HG02870 (cell line): Measurements from ENCODE around the gene FOSB.
A peak's percentile ranks its signal among the peaks of the same experiment; 100 is the strongest.
"Not testable (repeated sequence)": the region's sequence is repeated elsewhere in the genome, so short reads cannot be mapped to it uniquely, and the experiment has no call there.

Experiments
- ATAC-seq: cut with Tn5 transposase; IDR thresholded peaks from one replicate; pipeline ENCODE4 v1.9.1; 2021; ENCODE audit warnings: mild to moderate bottlenecking, moderate library complexity; ENCODE audit not compliant: unreplicated experiment

FOSB gene

DNA sequence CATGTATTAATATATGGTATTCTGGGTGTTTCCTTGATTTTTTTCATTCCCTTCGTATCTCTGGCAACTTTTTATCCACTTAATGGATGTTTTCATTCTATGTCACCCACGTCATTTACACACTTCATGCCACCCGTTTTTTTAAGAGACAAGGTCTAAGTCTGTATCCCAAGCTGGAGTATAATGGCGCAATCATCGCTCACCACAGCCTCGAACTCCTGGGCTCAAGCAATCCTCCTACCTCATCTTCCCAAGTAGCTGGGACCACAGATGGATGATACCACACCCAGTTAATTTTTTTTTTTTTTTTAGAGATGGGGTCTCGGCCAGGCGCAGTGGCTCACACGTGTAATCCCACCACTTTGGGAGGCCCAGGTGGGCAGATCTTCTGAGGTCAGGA, 36.1 kb downstream of the FOSB start:
- ATAC-seq: no peak

DNA sequence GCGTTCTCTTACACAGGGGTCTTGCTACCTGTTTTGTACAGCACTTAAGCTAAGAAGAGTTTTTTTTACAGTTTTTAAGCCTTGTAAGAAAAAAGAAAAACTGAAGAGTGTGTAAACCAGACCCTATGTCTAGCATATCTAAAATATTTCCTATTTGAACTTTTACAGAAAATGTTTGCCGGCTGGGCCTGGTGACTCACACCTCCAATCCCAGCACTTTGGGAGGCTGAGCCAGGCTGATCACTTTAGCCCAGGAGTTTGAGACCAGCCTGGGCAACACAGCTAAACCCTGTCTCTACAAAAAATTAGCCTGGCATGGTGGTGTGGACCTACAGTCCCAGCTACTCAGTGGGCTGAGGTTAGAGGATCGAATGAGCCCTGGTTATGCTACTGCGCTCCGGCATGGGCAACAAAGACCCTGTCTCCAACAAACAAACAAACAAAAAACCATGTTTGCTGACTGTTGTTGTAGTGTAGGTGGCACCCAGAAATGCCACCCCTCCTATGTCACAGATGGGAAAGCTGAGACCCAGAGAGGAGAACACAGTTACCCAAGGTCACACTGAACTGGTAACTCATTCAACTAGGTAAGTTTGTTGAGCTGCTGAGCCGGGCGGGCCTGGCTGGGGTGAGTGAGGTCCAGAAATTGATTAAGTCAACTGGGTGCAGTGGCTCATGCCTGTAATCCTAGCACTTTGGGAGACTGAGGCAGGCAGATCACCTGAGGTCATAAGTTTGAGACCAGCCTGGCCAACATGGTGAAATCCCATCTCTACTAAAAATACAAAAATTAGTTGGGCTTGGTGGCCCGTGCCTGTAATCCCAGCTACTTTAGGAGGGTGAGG, 37.6 kb downstream of the FOSB start:
- ATAC-seq: no peak

DNA sequence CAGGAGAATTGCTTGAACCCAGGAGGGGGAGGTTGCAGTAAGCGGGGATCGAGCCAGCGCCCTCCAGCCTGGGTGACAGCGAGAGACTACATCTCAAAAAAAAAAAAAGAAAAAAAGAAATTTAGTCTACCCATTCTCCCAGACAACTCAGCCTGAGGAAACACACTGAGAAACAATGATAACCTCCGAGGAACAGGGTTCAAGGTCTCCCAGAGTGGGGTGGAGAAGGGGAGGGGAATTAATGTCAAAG, 38.1 kb downstream of the FOSB start:
- no peak for ATAC-seq

DNA sequence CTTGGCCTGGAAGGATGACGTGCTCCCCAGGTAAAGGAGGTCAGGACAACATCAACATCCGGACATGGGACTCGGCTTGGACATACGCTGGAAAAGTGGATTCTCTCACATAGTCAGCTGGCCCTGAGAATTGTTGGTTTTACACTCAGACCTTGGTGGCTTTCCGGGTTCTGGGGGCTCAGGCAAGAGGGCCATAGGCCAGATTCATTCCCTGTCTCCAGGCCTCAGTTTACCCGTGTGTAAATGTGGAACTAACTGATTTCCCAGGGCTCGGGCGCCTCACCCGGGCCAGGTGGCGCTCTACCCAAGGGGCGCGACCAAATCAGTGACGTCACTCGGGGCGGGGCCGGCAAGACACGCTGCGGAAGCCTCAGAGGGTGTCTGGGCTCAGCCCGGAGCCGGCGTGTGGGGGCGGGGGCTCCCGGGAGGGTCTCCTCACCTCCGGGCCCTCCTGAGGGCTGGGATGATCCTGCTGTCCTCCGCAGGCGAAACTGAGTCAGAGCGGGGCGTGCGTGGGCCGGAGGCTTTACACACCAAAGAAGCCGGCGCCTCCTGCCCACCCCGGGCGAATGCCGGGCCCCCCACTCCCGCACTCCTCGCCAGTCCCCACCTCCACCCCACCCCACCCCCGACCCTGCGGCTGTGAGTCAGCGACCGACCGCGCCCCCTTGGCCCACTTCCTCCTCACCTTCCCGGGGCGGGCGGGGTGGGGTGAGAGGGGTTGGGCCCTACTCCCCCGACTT, 38.6 kb downstream of the FOSB start:
- peak; percentile 61 for ATAC-seq

DNA sequence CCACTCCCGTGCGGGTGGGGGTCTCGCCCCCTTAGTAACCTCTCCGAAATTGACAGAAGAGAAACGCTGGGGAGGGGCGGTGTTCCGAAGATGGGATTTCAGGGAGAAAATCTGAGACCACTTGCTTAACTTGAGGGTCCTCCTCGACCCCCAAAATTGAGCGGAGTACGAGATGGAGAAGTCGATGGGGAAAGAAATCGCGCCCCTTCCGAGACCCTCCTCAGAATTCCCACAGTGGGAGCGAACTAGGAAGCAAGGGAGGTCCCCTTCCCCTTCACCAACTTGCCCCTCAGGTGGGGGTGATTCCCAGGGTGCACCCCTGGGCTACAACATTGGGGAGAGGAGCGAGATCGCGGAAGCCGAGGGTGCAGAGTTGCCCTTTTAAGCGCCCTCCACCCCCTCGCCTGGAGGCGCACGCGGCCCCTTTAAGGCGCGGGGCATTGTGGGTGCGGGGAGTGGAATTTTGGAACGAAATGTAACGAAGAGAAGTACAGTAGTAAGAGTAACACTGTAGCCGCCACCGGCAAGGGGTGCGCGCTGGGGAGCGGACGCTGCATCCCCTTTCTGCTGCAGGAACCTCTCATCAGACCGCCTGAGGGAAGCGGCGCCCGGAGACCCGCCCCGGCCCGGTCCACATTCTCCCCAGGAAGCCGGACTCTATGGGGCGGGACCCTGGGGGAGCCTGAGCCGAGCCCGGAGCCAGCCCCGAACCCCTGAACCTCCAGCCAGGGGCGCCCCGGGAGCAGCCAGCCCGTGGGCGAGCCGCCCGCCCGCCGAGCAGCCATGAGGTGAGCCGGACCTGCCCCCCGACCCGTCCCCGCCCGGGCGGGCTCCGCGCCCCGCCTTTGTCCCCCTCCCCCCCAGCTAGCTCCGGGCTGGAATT, 39.4 kb downstream of the FOSB start, which contains the start of gene VASP:
Gene VASP (plus strand): TSS at position 491 of the 883 bp plus-strand sequence. CDS start 293 bp downstream, at position 784.
- peak; percentile 56 for ATAC-seq

DNA sequence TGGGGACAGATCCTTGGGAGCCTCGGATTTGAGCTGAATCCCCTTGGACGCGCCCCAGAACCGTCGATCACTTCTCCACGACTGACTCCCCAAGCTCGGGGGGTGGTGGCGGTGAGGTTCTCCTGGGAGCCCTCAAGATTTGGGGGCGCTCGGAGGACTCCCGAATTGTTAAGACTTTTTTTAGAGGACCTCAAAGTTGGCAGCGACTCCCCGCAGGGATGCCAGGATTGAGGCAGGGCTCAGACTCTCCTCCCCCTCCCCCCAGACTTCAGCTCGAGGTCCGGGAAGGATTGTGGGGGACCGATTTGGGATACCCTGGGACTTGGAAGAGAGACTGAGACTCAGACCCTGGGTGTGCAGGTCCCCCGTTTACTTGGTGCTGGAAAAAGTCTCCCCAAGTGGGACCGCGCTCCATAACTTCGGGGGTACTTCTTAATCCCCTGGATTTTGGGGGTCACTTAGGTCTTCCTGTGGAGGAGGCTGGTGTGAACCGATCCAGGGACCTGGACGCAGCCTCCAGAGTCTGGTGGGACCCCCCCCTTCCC, 40.1 kb downstream of the FOSB start:
- no peak for ATAC-seq

DNA sequence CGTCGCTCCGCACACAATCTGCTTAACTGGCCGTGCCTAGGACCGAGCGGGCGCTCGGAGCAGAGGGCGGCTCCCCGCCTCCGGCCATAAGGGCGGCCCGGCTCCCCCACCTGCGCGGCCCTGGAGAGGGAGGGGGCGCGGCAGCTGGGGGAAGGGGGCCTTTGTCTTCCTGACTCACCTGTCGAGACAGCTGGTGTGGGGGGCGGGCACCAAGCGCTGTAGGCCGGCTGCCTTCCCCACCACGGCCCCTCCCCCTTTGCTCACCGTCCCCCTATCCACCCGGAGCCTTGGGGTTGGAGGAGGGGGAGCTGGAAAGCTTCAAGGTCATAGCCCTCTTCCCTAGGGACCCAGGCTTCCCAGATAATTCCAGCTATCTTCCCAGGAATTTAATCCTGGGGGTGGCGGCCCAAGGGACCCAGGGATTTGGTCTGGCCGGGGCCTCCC, 40.6 kb downstream of the FOSB start:
- no peak for ATAC-seq

DNA sequence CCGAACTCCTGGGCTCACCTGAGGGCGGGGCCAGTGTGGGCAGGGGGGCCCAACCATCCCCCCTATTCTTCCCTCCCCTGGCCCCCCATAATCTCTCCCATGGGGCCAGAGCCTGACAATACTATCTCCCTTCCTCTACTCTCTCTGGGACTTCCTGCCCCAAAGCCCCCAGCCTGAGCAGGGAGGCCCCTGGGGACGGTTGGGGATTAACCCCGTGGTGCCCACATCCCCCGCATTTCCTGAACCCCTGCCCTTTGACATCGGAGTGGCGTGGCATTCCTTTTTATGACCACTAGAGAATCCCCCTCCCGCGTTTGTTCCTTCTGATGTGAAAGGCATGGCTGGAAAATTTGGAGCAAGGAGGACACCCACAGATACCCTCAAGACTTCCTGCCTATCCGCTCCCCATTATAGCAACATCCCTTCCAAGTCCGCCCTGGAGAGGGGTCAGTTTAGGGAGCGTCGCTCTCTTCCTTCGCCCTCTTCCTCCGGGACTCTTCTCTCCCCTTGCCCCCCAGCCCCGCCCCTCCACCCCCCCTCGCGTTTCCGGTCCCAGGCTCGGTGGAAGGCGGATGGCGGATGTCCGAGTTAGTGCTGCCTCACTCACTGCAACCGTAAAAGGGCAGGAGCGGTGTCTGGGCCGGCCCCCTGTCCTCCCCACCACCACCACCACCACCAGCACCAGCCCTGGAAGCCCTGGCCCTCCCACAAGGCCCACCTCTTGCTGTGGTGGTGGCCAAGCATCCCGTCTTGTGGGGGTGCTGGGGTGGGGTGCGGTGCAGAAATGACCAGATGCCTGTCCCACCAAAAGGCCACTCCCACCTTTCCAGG, 41.3 kb downstream of the FOSB start:
- ATAC-seq: no peak

DNA sequence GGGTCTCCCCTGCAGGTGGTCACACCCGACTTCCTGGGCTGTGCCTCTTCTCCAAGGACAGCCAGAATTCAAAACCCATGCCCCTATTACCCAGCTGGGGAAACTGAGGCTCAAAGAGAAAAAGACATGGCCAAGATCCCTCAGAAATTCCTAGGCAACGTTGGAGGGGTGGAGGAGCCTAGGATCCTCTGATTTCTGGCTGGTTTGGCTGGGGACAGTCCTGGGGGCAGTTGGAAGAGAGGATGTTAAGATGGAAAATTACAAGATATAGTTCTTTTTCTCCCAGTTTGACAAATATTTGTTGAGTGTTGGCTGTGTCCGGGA, 41.9 kb downstream of the FOSB start:
- no peak for ATAC-seq

DNA sequence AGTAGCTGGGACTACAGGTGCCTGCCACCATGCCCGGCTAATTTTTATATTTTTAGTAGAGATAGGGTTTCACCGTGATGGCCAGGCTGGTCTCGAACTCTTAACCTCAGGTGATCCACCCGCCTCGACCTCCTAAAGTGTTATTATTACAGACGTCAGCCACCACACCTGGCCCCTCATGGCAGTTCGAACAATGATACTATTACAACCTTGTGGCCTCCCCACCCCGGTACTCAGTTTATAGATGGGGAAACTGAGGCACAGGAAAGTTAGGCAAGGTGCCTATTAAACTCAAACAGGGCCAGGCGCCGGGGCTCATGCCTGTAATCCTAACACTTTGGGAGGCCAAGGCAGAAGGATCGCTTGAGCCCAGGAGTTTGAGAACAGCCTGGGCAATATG, 42.6 kb downstream of the FOSB start:
- ATAC-seq: not testable (repeated sequence)

DNA sequence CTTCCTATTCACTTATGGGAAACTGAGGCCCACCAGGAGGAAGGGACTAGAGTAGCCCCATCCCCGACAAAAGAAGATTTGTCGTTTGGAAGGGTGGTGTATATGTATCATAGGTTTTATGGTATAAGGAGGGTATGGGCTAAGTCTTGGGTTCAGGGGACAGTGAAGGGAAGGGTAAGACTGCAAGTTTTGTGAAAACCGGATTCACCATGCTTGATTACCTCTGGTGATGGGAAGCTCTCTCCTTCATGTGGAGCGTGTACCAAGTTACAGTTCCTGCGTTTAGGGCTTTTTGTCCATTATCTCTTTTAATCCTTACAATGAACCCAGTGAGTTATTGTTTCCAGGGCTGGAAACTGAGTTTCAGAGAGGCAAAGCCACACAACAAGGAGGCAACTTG, 43.3 kb downstream of the FOSB start:
- ATAC-seq: no peak

DNA sequence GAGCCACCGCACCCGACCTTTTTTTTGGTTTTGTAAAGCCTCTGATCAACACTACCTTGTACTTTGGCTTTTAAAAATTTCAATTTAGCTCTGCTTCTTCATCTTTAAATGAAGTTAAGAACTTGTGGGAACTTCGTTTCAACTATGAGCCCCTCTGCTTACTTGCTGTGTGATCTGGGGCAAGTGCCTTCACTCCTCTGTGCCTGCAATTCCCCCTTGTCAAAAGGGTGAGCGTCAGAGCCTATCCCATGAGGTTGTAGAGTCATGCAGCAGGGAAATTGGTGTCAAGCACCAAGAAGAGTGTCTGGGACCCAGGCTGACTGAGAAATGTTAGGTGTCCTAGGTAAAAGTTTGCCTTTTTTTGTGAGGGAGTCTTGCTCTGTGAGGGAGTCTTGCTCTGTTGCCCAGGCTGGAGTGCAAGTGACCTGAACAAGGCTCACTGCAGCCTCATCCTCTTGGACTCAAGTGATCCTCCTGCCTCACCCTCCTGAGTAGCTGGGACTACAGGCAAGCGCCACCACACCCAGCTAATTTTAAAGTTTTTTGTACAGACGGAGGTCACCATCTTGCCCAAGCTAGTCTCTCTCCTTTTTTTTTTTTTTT, 45.2 kb downstream of the FOSB start:
- no peak for ATAC-seq

DNA sequence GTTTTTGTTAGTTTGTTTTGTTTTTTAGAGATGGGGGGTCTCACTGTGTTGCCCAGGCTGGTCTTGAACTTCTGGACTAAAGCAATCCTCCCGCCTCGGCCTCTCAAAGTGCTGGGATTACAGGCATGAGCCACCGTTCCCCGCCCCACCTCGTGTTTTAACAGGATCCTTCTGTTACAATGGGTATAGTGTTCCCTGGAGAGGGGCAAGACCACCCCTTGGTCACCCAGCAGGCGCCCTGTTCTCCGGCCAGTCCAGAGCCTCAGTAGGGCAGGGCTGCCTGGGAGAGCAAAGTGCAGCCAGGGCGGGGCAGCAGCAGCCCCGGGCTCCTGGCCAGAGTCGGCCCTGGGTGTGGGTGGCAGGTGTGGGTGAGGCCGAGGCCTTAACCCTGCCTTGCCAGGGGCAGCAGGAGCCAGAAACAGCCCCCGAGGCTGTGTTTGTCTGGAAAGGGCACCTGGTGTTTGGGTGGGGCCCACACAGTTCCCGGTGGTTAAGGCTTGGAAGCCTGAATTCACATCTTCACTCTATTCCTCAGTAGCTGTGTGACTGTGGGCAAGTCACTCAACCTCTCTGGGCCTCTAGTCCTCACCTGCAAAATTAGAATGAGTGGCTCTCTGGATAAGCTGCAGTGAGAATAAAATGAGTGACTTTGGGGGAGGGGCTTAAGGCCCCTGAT, 46.7 kb downstream of the FOSB start:
- no peak for ATAC-seq

DNA sequence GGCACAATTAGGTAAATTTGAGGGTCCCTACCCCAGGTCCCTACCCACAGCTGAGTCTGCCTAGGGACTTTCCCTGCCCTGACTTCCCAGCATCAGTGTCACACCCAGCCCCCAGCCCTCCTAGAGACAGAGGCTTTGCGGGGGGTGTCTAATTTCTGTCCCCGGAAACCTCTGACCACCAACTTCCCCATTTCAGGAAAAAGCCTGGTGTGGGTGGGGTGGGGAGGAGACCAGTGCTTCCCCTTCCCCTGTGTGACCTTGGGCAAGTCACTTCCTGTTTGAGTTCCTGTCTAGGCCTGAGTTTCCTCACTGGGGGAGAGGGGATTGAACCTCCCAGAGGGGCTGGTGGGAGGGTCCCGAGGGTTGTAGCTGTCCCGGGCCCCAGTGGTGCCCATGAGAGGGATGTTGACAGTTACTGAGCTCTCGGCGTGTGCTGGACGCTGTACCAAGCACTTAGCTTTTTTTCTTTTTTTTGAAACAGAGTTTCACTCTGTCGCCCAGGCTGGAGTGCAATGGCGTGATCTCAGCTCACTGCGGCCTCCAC, 47.4 kb downstream of the FOSB start:
- ATAC-seq: peak; percentile 31

DNA sequence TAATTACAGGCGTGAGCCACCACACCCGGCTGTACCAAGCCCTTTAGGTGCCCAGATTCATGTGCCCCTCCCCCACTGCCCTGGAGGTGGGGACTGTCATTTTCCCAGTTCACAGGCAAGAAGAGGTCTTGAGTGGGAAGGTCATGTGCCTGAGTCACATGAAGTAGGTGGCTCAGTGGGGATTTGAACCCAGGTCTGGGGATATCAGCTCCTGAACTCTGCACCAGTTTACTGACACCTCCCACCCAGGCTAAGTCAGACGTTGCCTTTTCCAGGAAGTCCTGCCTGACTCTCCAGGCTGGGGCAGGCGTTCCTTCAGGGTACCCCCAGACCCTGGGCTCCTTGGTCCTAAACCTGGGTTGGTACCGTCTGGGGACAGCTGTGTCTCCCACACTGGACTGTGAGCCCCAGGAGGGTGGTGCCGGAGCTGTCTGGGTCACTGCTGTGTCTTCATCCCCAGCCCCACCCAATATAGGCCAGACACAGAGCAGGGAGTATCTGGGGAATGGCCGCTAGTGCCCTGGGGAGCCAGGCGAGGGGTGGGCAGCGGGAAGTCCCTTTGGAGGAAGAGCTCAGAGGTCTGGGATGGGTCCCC, 48.1 kb downstream of the FOSB start:
- ATAC-seq: no peak

DNA sequence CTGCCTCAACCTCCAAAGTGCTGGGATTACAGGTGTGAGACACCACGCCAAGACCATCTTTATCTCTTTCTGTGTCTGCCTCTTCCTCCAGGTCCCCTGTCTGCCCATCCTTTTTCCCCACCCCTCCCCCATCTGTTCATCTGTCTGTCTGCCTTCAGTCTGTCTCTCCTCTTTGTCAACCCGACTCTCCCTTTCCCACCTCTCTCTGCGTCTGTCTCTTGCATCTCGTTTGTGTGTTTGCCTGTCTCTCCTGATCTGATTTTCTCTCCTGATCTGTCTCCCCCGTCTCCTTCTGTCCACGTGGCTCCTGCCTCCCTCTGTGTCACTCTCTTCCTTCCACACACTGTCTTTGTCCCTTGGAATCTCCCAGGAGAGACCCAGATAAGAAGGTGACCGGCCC, 49.4 kb downstream of the FOSB start:
- ATAC-seq: no peak

DNA sequence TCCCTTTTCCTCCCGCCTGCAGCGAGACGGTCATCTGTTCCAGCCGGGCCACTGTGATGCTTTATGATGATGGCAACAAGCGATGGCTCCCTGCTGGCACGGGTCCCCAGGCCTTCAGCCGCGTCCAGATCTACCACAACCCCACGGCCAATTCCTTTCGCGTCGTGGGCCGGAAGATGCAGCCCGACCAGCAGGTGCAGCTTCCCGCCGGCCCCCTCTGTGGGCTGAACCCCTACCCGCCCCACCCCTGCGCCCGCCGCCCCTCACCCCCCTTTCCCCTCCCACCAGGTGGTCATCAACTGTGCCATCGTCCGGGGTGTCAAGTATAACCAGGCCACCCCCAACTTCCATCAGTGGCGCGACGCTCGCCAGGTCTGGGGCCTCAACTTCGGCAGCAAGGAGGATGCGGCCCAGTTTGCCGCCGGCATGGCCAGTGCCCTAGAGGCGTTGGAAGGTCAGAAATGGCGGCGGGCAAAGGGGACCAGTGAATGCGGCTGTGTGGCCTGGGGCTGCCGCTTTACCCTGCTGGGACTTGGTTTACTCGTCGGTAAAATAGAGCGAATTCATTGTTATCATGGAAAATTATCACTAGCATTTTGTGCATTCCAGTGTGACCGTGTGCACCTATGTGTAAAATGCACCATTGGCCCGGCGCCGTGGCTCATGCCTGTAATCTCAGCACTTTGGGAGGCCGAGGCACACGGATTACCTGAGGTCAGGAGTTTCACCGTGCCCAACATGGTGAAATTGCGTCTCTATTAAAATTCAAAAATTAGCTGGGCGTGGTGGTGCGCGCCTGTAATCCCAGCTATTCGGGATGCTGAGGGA, 50.1 kb downstream of the FOSB start:
- ATAC-seq: no peak

DNA sequence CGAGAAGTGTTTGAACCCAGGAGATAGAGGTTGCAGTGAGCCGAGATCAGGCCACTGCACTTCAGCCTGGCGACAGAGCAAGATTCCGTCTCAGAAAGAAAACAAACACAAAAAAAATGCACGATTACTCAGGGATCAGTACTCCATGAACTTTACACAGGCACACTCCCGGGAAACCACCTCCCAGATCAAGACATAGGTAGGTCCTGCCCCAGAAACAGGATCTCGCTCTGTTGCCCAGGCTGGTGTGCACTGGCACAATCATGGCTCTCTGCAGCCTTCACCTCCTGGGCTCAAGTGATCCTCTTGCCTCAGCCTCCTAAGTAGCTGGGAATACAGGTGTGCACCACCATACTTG, 50.7 kb downstream of the FOSB start:
- no peak for ATAC-seq
